ENCODE results near the gene OR6J1. TPM values are rescaled to one million over a fixed set of nuclear protein-coding genes. Genes with fewer than 3 reads are reported as not detected.
"Not testable (repeated sequence)": the region's sequence is repeated elsewhere in the genome, so short reads cannot be mapped to it uniquely, and the experiment has no call there.

The OR6J1 gene
- not detected for polyA plus RNA-seq

DNA sequence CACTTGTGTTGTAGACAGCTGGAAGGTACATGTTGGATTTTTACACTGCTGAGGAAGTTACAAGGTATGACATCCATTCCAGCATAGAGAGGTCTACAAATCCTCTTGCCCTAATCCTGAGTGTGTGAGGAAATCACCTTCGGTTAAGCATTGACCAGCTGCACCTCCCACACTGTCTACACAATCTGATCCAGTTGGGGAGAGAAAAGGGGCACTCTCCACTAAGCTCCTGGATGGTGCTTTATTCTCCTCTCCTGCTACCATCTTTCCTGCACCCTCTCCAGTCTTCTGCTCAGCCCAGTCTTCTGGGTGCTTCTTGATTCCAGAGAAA lies at the start of gene OR6J1:
Gene OR6J1 (minus strand): TSS at position 48 of the 331 bp plus-strand sequence. CDS start 9,541 bp downstream, outside the sequence.
- no peak for DNase-seq
- H3K27ac Mint-ChIP-seq, result peak within 1 kb of the TSS in 1 of 6 donors; percentile 67
- no peaks in the 10 kb centered on the region for H3K36me3 Mint-ChIP-seq
- peaks cover 0 to 8% (median 0%) of the 10 kb centered on the region in 3 donors for H3K27me3 Mint-ChIP-seq (ENCODE audit: low read depth in 3 of 3)
- no peaks in the 10 kb centered on the region for H3K9me3 Mint-ChIP-seq
- H3K4me1 Mint-ChIP-seq, result no peaks in the 10 kb centered on the region
- no peak within 1 kb of the TSS for H3K4me3 Mint-ChIP-seq

DNA sequence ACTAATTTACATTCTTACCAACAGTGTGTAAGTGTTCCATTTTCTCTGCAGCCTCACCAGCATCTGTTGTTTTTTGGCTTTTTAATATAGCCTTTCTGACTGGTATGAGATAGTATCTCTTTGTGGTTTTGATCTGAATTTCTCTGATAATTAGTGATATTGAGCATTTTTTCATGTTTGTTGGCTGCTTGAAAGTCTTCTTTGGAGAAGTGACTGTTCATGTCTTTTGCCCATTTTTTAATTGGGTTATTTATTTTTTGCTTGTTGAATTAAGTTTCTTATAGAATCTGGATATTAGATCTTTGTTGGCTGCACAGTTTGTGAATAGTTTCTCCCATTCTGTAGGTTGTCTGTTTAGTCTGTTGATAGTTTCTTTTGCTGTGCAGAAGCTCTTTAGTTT lies 48.0 kb upstream of the OR6J1 start:
- Mint-ChIP-seq H3K9me3 (peaks cover 0 to 11% (median 4%) of the 10 kb centered on the region in 6 donors), H3K4me3 (no peak overlapping the region), H3K36me3 (no peaks in the 10 kb centered on the region), H3K27ac (no peak overlapping the region), H3K27me3 (ENCODE audit: low read depth in 3 of 3) (peaks cover 2 to 20% (median 11%) of the 10 kb centered on the region in 3 donors), H3K4me1 (no peaks in the 10 kb centered on the region)
- no peak for DNase-seq

DNA sequence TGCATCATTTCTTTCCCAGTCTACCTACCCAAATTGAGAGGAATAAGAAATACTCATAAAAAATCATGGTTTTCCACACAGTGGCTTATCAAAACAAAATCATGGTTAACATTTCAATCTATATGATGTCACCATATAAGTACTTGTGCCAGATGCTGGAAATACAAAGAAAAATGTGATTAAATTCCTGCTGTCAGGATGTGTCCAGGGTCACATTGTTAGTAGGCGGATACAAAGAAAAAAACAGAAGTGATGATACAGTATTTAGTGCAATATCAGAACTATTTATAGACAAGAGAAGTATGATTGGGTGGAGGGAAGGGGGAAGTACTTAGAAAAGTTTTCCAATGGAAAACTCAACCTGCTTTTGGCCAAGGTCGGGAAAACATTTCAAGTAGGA lies 47.0 kb upstream of the OR6J1 start:
- H3K36me3 Mint-ChIP-seq, result no peaks in the 10 kb centered on the region
- peaks cover 0 to 11% (median 4%) of the 10 kb centered on the region in 6 donors for H3K9me3 Mint-ChIP-seq
- no peak overlapping the region for H3K4me3 Mint-ChIP-seq
- H3K27me3 Mint-ChIP-seq (ENCODE audit: low read depth in 3 of 3), result peaks cover 2 to 22% (median 7%) of the 10 kb centered on the region in 3 donors
- no peak overlapping the region for H3K27ac Mint-ChIP-seq
- no peaks in the 10 kb centered on the region for H3K4me1 Mint-ChIP-seq
- no peak for DNase-seq

DNA sequence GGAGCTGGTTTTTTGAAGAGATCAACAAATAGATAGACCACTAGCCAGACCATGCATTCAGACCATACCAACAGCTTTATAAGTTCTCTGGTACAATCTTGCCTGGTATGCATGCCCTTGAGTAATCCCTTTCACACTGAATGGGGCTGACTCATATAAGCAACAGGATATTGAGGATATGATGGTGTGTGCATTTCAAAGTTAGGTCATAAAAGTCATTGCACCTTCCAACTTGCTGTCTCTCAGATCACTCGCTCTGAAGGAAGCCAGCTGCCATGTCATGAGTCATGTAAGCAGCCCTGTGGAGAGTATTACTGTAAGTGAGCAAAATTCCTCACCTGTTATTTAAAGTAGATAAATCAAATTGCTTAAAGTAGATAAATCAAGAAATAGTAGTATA lies 45.0 kb upstream of the OR6J1 start:
- no peaks in the 10 kb centered on the region for H3K4me1 Mint-ChIP-seq
- H3K27ac Mint-ChIP-seq, result no peak overlapping the region
- H3K4me3 Mint-ChIP-seq, result no peak overlapping the region
- H3K9me3 Mint-ChIP-seq, result peaks cover 0 to 11% (median 4%) of the 10 kb centered on the region in 6 donors
- peaks cover 0 to 4% (median 4%) of the 10 kb centered on the region in 3 donors for H3K36me3 Mint-ChIP-seq
- H3K27me3 Mint-ChIP-seq (ENCODE audit: low read depth in 3 of 3), result peaks cover 2 to 28% (median 5%) of the 10 kb centered on the region in 3 donors
- no peak for DNase-seq

DNA sequence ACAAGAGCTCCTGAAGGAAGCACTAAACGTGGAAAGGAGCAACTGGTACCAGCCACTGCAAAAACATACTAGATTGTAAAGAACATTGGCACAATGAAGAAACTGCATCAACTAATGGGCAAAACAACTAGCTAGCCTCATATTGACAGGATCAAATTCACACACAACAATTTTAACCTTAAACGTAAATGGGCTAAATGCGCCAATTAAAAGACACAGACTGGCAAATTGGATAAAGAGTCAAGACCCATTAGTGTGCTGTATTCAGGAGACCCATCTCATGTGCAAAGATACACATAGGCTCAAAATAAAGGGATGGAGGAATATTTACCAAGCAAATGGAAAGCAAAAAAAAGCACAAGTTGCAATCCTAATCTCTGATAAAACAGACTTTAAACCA lies 43.8 kb upstream of the OR6J1 start:
- peaks cover 2 to 22% (median 11%) of the 10 kb centered on the region in 3 donors for H3K27me3 Mint-ChIP-seq (ENCODE audit: low read depth in 3 of 3)
- not testable (repeated sequence) for H3K36me3 Mint-ChIP-seq, H3K27ac Mint-ChIP-seq, DNase-seq, H3K9me3 Mint-ChIP-seq, H3K4me1 Mint-ChIP-seq, H3K4me3 Mint-ChIP-seq

DNA sequence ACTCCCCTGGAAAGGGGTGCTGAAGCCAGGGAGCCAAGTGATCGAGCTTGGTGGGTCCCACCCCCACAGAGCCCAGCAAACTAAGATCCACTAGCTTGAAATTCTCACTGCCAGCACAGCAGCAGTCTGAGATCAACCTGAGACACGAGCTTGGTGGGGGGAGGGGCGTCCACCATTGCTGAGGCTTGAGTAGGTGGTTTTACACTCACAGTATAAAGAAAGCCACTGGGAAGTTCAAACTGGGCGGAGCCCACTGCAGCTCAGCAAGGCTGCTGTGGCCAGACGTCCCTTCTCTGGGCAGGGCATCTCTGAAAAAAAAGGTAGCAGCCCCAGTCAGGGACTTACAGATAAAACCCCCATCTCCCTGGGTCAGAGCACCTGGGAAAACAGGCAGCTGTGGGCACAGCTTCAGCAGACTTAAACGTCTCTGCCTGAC lies 42.0 kb upstream of the OR6J1 start:
- not testable (repeated sequence) for H3K36me3 Mint-ChIP-seq, H3K9me3 Mint-ChIP-seq, DNase-seq, H3K4me1 Mint-ChIP-seq, H3K4me3 Mint-ChIP-seq, H3K27ac Mint-ChIP-seq
- peaks cover 2 to 28% (median 11%) of the 10 kb centered on the region in 3 donors for H3K27me3 Mint-ChIP-seq (ENCODE audit: low read depth in 3 of 3)

DNA sequence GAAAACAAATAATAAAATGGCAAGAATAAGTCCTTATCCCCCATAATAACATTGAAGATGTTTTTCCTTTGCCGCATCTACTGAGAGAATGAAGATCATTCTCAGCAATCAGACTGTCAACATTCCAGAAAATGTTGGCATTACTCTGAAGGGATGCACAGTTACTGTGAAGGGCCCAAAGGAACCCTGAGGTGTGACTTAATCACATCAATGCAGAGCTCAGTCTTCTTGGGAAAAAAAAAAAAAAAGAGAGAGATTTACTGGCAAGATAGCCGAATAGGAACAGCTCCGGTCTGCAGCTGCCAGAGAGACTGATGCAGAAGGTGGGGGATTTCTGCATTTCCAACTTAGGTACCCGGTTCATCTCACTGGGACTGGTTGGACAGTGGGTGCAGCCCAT lies 41.3 kb upstream of the OR6J1 start:
- H3K36me3 Mint-ChIP-seq, result peaks cover 0 to 4% (median 4%) of the 10 kb centered on the region in 3 donors
- H3K9me3 Mint-ChIP-seq, result peaks cover 0 to 4% (median 0%) of the 10 kb centered on the region in 6 donors
- no peak for DNase-seq
- H3K4me3 Mint-ChIP-seq, result no peak overlapping the region
- H3K27me3 Mint-ChIP-seq (ENCODE audit: low read depth in 3 of 3), result peaks cover 2 to 28% (median 11%) of the 10 kb centered on the region in 3 donors
- H3K4me1 Mint-ChIP-seq, result no peaks in the 10 kb centered on the region
- H3K27ac Mint-ChIP-seq, result no peak overlapping the region

DNA sequence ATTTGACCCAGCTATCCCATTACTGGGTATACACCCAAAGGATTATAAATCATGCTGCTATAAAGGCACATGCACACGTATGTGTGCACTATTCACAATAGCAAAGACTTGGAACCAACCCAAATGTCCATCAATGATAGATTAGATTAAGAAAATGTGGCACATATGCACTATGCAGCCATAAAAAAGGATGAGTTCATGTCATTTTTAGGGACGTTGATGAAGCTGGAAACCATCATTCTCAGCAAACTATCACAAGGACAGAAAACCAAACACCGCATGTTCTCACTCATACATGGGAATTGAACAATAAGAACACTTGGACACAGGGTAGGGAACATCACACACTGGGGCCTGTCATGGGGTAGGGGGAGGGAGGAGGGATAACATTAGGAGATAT lies 39.3 kb upstream of the OR6J1 start:
- H3K9me3 Mint-ChIP-seq, H3K4me1 Mint-ChIP-seq, H3K27ac Mint-ChIP-seq, H3K36me3 Mint-ChIP-seq, DNase-seq, H3K4me3 Mint-ChIP-seq: not testable (repeated sequence)
- H3K27me3 Mint-ChIP-seq (ENCODE audit: low read depth in 3 of 3), result peaks cover 2 to 30% (median 11%) of the 10 kb centered on the region in 3 donors

DNA sequence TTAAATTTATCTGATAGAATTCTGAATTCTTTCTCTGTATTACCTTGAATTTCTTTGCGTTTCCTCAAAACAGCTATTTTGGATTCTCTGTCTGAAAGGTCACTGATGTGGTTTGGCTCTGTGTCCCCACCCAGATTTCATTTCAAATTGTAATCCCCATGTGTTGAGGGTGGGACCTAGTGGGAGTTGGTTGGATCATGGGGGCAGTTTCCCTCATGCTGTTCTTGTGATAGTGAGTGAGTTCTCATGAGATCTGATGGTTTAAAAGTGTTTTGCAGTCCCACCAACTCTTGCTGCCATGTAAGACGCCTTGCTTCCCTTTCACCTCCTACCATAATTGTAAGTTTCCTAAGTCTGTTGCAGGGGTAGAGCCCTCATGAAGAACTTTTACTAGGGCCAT lies 34.1 kb upstream of the OR6J1 start:
- H3K27me3 Mint-ChIP-seq (ENCODE audit: low read depth in 3 of 3), result peaks cover 4 to 24% (median 8%) of the 10 kb centered on the region in 3 donors
- no peaks in the 10 kb centered on the region for H3K4me1 Mint-ChIP-seq
- H3K4me3 Mint-ChIP-seq, result no peak overlapping the region
- H3K27ac Mint-ChIP-seq, result no peak overlapping the region
- H3K9me3 Mint-ChIP-seq, result peaks cover 0 to 4% (median 0%) of the 10 kb centered on the region in 6 donors
- no peak for DNase-seq
- H3K36me3 Mint-ChIP-seq, result no peaks in the 10 kb centered on the region

DNA sequence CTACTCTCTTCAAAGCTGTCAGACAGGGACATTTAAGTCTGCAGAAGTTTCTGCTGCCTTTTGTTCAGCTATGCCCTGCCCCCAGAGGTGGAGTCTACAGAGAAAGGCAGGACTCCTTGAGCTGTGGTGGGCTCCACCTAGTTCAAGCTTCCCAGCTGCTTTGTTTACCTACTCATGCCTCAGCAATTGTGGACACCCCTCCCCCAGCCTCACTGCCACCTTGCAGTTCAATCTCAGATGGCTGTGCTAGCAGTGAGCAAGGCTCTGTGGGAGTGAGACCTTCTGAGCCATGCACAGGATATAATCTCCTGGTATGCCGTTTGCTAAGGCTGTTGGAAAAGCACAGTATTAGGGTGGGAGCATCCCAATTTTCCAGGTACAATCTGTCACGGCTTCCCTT lies 33.4 kb upstream of the OR6J1 start:
- not testable (repeated sequence) for H3K27ac Mint-ChIP-seq, H3K4me1 Mint-ChIP-seq, H3K4me3 Mint-ChIP-seq, H3K9me3 Mint-ChIP-seq, DNase-seq, H3K36me3 Mint-ChIP-seq
- peaks cover 1 to 19% (median 6%) of the 10 kb centered on the region in 3 donors for H3K27me3 Mint-ChIP-seq (ENCODE audit: low read depth in 3 of 3)

DNA sequence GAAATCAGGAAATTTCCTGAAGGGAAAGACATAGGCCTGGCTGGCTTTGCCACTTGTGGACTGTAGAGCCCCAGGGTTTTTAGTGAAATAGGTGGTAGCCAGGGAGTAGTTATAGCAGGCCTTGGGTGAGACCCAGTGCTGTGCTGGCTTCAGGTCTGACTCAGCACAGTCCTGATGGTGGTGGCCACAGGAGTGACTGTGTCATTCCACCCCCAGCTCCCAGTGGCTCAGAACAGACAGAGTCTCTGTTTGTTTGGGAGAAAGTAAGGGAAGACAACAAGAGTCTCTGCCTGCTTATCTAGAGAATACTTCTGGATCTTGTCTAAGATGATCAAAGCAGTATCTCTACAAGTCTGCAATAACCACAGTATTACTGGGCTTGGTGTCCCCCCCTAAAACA lies 27.5 kb upstream of the OR6J1 start:
- Mint-ChIP-seq H3K4me1 (no peaks in the 10 kb centered on the region), H3K9me3 (peaks cover 0 to 1% (median 0%) of the 10 kb centered on the region in 6 donors), H3K27ac (no peak overlapping the region), H3K27me3 (ENCODE audit: low read depth in 3 of 3) (peaks cover under 1 to 6% (median 5%) of the 10 kb centered on the region in 3 donors), H3K36me3 (no peaks in the 10 kb centered on the region), H3K4me3 (no peak overlapping the region)
- DNase-seq, result no peak

DNA sequence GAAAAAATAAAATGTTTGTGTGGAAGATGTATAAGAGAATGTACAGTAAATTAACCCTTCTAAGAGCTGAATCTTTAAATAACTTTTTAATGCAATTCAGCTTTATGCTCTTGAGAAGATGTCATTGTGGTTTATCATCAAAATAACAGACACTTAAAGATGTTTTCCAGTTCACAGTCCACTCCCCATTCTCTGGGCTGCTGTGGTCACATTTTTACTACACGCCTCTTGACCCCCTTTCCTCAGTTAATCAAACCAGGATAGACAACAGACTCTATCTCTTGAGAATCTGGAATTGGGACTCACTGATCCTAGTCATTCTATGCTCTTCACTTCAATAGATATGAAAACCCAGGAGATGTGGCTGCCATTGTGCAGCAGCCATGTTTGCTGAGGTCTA lies 24.7 kb upstream of the OR6J1 start:
- Mint-ChIP-seq H3K9me3 (peaks cover 0 to 1% (median 0%) of the 10 kb centered on the region in 6 donors), H3K36me3 (no peaks in the 10 kb centered on the region), H3K4me3 (no peak overlapping the region), H3K4me1 (no peaks in the 10 kb centered on the region), H3K27ac (no peak overlapping the region), H3K27me3 (ENCODE audit: low read depth in 3 of 3) (peaks cover 0 to 9% (median 5%) of the 10 kb centered on the region in 3 donors)
- no peak for DNase-seq

DNA sequence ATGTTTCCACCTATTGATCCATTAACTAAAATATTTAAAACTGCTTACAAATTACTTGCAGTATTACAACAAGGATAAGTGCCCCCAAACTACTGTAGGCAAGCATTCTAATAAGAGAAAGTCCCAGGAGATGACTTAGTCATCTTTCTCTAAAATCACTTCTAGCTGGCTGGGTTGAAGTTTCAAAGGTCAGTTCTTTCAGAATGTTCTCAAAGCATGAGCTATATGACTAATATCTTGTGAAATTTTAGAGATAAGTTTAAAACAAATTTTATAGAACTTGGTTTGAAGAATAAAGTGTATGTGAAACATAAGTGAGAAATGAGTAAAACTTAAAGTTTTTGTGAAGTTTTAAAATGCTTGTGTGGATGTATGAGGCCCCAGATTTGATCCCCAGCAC lies 24.3 kb upstream of the OR6J1 start:
- Mint-ChIP-seq H3K4me1 (no peaks in the 10 kb centered on the region), H3K27me3 (ENCODE audit: low read depth in 3 of 3) (peaks cover 0 to 6% (median 2%) of the 10 kb centered on the region in 3 donors), H3K9me3 (peaks cover 0 to 1% (median 0%) of the 10 kb centered on the region in 6 donors), H3K27ac (no peak overlapping the region), H3K4me3 (no peak overlapping the region), H3K36me3 (no peaks in the 10 kb centered on the region)
- DNase-seq, result no peak

DNA sequence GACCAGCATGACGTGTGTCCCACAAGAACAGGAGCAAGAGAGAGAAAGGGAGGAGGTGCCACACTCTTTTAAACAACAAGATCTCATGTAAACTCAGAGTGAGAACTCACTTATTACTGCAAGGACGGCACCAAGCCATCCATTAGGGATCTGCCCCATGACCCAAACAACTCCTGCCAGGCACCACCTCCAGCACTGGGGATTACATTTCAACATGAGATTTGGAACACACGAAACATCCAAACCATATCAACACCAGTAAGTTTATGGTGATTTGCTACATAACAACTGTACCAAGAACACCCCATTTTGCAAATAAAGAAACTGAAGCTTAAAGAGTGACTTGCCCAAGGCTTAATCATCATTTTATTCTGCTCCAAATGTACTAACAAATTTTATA lies 23.7 kb upstream of the OR6J1 start:
- Mint-ChIP-seq H3K36me3 (no peaks in the 10 kb centered on the region), H3K4me3 (no peak overlapping the region), H3K27ac (no peak overlapping the region), H3K27me3 (ENCODE audit: low read depth in 3 of 3) (peaks cover 0 to 4% (median 0%) of the 10 kb centered on the region in 3 donors), H3K9me3 (peaks cover 0 to 1% (median 0%) of the 10 kb centered on the region in 6 donors), H3K4me1 (no peaks in the 10 kb centered on the region)
- DNase-seq, result no peak

DNA sequence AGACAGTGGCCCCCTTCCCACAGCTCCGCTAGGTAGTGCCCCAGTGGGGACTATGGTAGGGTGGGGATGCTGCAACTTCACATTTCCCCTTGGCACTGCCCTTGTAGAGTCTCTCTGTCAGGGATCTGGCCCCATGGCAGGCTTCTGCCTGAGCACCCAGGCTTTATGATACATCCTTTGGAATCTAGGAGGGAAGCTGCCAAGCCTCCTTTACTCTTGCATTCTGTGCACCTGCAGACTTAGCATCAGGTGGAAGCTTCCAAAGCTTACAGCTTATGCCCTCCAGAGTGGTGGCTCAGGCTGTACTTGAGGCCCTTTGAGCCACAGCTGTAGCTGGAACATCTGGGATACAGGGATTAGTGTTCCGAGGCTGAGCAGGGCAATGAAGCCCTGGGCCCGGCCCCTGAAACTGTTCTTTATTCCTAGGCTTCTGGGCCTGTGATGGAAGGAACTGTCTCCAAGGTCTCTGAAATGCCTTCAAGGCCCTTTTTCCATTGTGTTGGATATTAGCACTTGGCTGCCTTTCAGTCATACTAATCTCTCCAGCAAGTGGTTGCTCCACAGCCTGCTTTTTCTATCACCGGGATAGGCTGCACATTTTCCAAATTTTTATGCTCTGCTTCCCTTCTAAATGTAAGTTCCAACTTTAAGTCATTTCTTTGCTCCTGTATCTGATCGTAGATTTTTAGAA lies 22.2 kb upstream of the OR6J1 start:
- DNase-seq, result no peak
- Mint-ChIP-seq H3K4me3 (no peak overlapping the region), H3K27ac (no peak overlapping the region), H3K9me3 (peaks cover 0 to 1% (median 0%) of the 10 kb centered on the region in 6 donors), H3K4me1 (no peaks in the 10 kb centered on the region), H3K27me3 (ENCODE audit: low read depth in 3 of 3) (peaks cover 0 to 5% (median 0%) of the 10 kb centered on the region in 3 donors), H3K36me3 (no peaks in the 10 kb centered on the region)
